ENCODE data around the gene PLXNB3.
"Not testable (repeated sequence)": the region's sequence is repeated elsewhere in the genome, so short reads cannot be mapped to it uniquely, and the experiment has no call there.

Gene PLXNB3

GRCh38 chrX:153725039-153725831 lies 38.8 kb upstream of the PLXNB3 start:
- Histone ChIP-seq H3K27me3 (ENCODE audit: control insufficient read depth in 5 of 5, insufficient read depth in 4 of 5, low read length in 5 of 5) (peaks cover 0 to 21% (median 0%) of the 10 kb centered on the region in 5 donors), H3K36me3 (ENCODE audit: control insufficient read depth in 5 of 5, insufficient read depth in 5 of 5, low read length in 5 of 5) (peaks cover 0 to 14% (median 9%) of the 10 kb centered on the region in 5 donors), H3K9me3 (ENCODE audit: control insufficient read depth in 5 of 5, low read length in 5 of 5) (peaks cover 0 to 3% (median 0%) of the 10 kb centered on the region in 5 donors), H3K9ac (ENCODE audit: low read length in 5 of 5) (peak overlapping the region in 4 of 5 donors; percentile 55 to 71 (median 58)), H3K4me1 (ENCODE audit: control insufficient read depth in 5 of 5, insufficient read depth in 5 of 5, low read length in 5 of 5) (peaks cover 16 to 60% (median 51%) of the 10 kb centered on the region in 5 donors), H3K4me3 (ENCODE audit: low read depth in 1 of 5, low read length in 5 of 5) (peak overlapping the region in 4 of 5 donors; percentile 51 to 65 (median 56)), H3K27ac (ENCODE audit: low read depth, low read length) (peak overlapping the region; percentile 80)

- peak overlapping the region; percentile 80 for H3K27ac ChIP-seq (ENCODE audit: low read depth, low read length)
- peaks cover 16 to 60% (median 51%) of the 10 kb centered on the region in 5 donors for H3K4me1 ChIP-seq (ENCODE audit: control insufficient read depth in 5 of 5, insufficient read depth in 5 of 5, low read length in 5 of 5)
- peaks cover 0 to 5% (median 0%) of the 10 kb centered on the region in 5 donors for H3K9me3 ChIP-seq (ENCODE audit: control insufficient read depth in 5 of 5, low read length in 5 of 5)
- peak overlapping the region in 4 of 5 donors; percentile 17 to 65 (median 54) for H3K4me3 ChIP-seq (ENCODE audit: low read depth in 1 of 5, low read length in 5 of 5)
- H3K27me3 ChIP-seq (ENCODE audit: control insufficient read depth in 5 of 5, insufficient read depth in 4 of 5, low read length in 5 of 5), result peaks cover 0 to 17% (median 0%) of the 10 kb centered on the region in 5 donors
- H3K9ac ChIP-seq (ENCODE audit: low read length in 5 of 5), result peak overlapping the region in 2 of 5 donors; percentile 14 to 30
- peaks cover 0 to 8% (median 4%) of the 10 kb centered on the region in 5 donors for H3K36me3 ChIP-seq (ENCODE audit: control insufficient read depth in 5 of 5, insufficient read depth in 5 of 5, low read length in 5 of 5)
Observed at GRCh38 chrX:153725832-153726285, 38.2 kb upstream of the PLXNB3 start.

GRCh38 chrX:153726286-153727122 lies 37.5 kb upstream of the PLXNB3 start:
- Histone ChIP-seq H3K9ac (ENCODE audit: low read length in 5 of 5) (peak overlapping the region in 2 of 5 donors; percentile 12 to 14), H3K4me3 (ENCODE audit: low read depth in 1 of 5, low read length in 5 of 5) (peak overlapping the region in 3 of 5 donors; percentile 16 to 50 (median 37)), H3K27me3 (ENCODE audit: control insufficient read depth in 5 of 5, insufficient read depth in 4 of 5, low read length in 5 of 5) (peaks cover 0 to 17% (median 0%) of the 10 kb centered on the region in 5 donors), H3K27ac (ENCODE audit: low read depth, low read length) (peak overlapping the region; percentile 80), H3K9me3 (ENCODE audit: control insufficient read depth in 5 of 5, low read length in 5 of 5) (peaks cover 0 to 6% (median 2%) of the 10 kb centered on the region in 5 donors), H3K4me1 (ENCODE audit: control insufficient read depth in 5 of 5, insufficient read depth in 5 of 5, low read length in 5 of 5) (peaks cover 16 to 60% (median 51%) of the 10 kb centered on the region in 5 donors), H3K36me3 (ENCODE audit: control insufficient read depth in 5 of 5, insufficient read depth in 5 of 5, low read length in 5 of 5) (peaks cover 0 to 6% (median 4%) of the 10 kb centered on the region in 5 donors)

GRCh38 chrX:153727123-153727931 lies 36.7 kb upstream of the PLXNB3 start:
- H3K9ac ChIP-seq (ENCODE audit: low read length in 5 of 5), result peak overlapping the region in 1 of 5 donors; percentile 12
- peaks cover 16 to 55% (median 51%) of the 10 kb centered on the region in 5 donors for H3K4me1 ChIP-seq (ENCODE audit: control insufficient read depth in 5 of 5, insufficient read depth in 5 of 5, low read length in 5 of 5)
- H3K27ac ChIP-seq (ENCODE audit: low read depth, low read length), result peak overlapping the region; percentile 80
- peaks cover 0 to 6% (median 4%) of the 10 kb centered on the region in 5 donors for H3K36me3 ChIP-seq (ENCODE audit: control insufficient read depth in 5 of 5, insufficient read depth in 5 of 5, low read length in 5 of 5)
- H3K4me3 ChIP-seq (ENCODE audit: low read depth in 1 of 5, low read length in 5 of 5), result peak overlapping the region in 3 of 5 donors; percentile 16 to 50 (median 37)
- H3K27me3 ChIP-seq (ENCODE audit: control insufficient read depth in 5 of 5, insufficient read depth in 4 of 5, low read length in 5 of 5), result peaks cover 0 to 14% (median 0%) of the 10 kb centered on the region in 5 donors
- H3K9me3 ChIP-seq (ENCODE audit: control insufficient read depth in 5 of 5, low read length in 5 of 5), result peaks cover 4 to 13% (median 10%) of the 10 kb centered on the region in 5 donors

GRCh38 chrX:153728095-153728494 lies 36.0 kb upstream of the PLXNB3 start:
- Histone ChIP-seq H3K4me1 (ENCODE audit: control insufficient read depth in 5 of 5, insufficient read depth in 5 of 5, low read length in 5 of 5) (peaks cover 10 to 47% (median 44%) of the 10 kb centered on the region in 5 donors), H3K9ac (ENCODE audit: low read length in 5 of 5) (peak overlapping the region in 1 of 5 donors; percentile 12)

GRCh38 chrX:153728951-153729631 lies 35.0 kb upstream of the PLXNB3 start:
- Histone ChIP-seq H3K4me3 (ENCODE audit: low read depth in 1 of 5, low read length in 5 of 5) (no peak overlapping the region), H3K9ac (ENCODE audit: low read length in 5 of 5) (no peak overlapping the region), H3K27ac (ENCODE audit: low read depth, low read length) (no peak overlapping the region), H3K36me3 (ENCODE audit: control insufficient read depth in 5 of 5, insufficient read depth in 5 of 5, low read length in 5 of 5) (peaks cover 0 to 6% (median 4%) of the 10 kb centered on the region in 5 donors), H3K4me1 (ENCODE audit: control insufficient read depth in 5 of 5, insufficient read depth in 5 of 5, low read length in 5 of 5) (peaks cover 10 to 45% (median 40%) of the 10 kb centered on the region in 5 donors), H3K27me3 (ENCODE audit: control insufficient read depth in 5 of 5, insufficient read depth in 4 of 5, low read length in 5 of 5) (peaks cover 0 to 9% (median 0%) of the 10 kb centered on the region in 5 donors), H3K9me3 (ENCODE audit: control insufficient read depth in 5 of 5, low read length in 5 of 5) (peaks cover 4 to 12% (median 9%) of the 10 kb centered on the region in 5 donors)

More at GRCh38 chrX:153728095-153728494, 36.0 kb upstream of the PLXNB3 start:
- Histone ChIP-seq H3K27me3 (ENCODE audit: control insufficient read depth in 5 of 5, insufficient read depth in 4 of 5, low read length in 5 of 5) (peaks cover 0 to 9% (median 0%) of the 10 kb centered on the region in 5 donors), H3K4me3 (ENCODE audit: low read depth in 1 of 5, low read length in 5 of 5) (no peak overlapping the region), H3K9me3 (ENCODE audit: control insufficient read depth in 5 of 5, low read length in 5 of 5) (peaks cover 4 to 13% (median 10%) of the 10 kb centered on the region in 5 donors), H3K36me3 (ENCODE audit: control insufficient read depth in 5 of 5, insufficient read depth in 5 of 5, low read length in 5 of 5) (peaks cover 0 to 6% (median 4%) of the 10 kb centered on the region in 5 donors), H3K27ac (ENCODE audit: low read depth, low read length) (no peak overlapping the region)

- not testable (repeated sequence) for H3K4me3 ChIP-seq (ENCODE audit: low read depth in 1 of 5, low read length in 5 of 5); H3K27me3 ChIP-seq (ENCODE audit: control insufficient read depth in 5 of 5, insufficient read depth in 4 of 5, low read length in 5 of 5); H3K36me3 ChIP-seq (ENCODE audit: control insufficient read depth in 5 of 5, insufficient read depth in 5 of 5, low read length in 5 of 5); H3K9ac ChIP-seq (ENCODE audit: low read length in 5 of 5); H3K27ac ChIP-seq (ENCODE audit: low read depth, low read length)
- H3K9me3 ChIP-seq (ENCODE audit: control insufficient read depth in 5 of 5, low read length in 5 of 5), result peaks cover 4 to 13% (median 9%) of the 10 kb centered on the region in 5 donors
- peaks cover 10 to 40% (median 37%) of the 10 kb centered on the region in 5 donors for H3K4me1 ChIP-seq (ENCODE audit: control insufficient read depth in 5 of 5, insufficient read depth in 5 of 5, low read length in 5 of 5)
Observed at GRCh38 chrX:153730115-153730514, 33.9 kb upstream of the PLXNB3 start.

- Histone ChIP-seq H3K4me1 (ENCODE audit: control insufficient read depth in 5 of 5, insufficient read depth in 5 of 5, low read length in 5 of 5) (peaks cover 9 to 29% (median 25%) of the 10 kb centered on the region in 5 donors), H3K4me3 (ENCODE audit: low read depth in 1 of 5, low read length in 5 of 5) (no peak overlapping the region), H3K36me3 (ENCODE audit: control insufficient read depth in 5 of 5, insufficient read depth in 5 of 5, low read length in 5 of 5) (peaks cover 0 to 9% (median 7%) of the 10 kb centered on the region in 5 donors), H3K9ac (ENCODE audit: low read length in 5 of 5) (no peak overlapping the region), H3K9me3 (ENCODE audit: control insufficient read depth in 5 of 5, low read length in 5 of 5) (peaks cover 4 to 13% (median 9%) of the 10 kb centered on the region in 5 donors), H3K27ac (ENCODE audit: low read depth, low read length) (no peak overlapping the region), H3K27me3 (ENCODE audit: control insufficient read depth in 5 of 5, insufficient read depth in 4 of 5, low read length in 5 of 5) (peaks cover 0 to 9% (median 0%) of the 10 kb centered on the region in 5 donors)
Observed at GRCh38 chrX:153731117-153731844, 32.8 kb upstream of the PLXNB3 start.
